ENCODE results near the gene TMPRSS5. TPM values are rescaled to one million over a fixed set of nuclear protein-coding genes. Genes with fewer than 3 reads are reported as not detected.

TMPRSS5 gene
- total RNA-seq, 2 experiments from 2014 or later = 0.81 to 1.6 TPM

GRCh38 chr11:113701491-113701890, 4.6 kb downstream of the TMPRSS5 start:
- Histone ChIP-seq H3K36me3 (ENCODE audit: insufficient read depth, low read length) (no peaks in the 10 kb centered on the region), H3K27ac (ENCODE audit: low read depth in 1 of 2, low read length in 2 of 2) (no peak overlapping the region), H3K9me3 (ENCODE audit: control insufficient read depth in 1 of 2, insufficient read depth in 1 of 2, low read length in 2 of 2) (no peaks in the 10 kb centered on the region), H3K4me3 (ENCODE audit: low read length) (no peak overlapping the region), H3K4me1 (ENCODE audit: insufficient read depth, low read length) (no peaks in the 10 kb centered on the region), H3K27me3 (ENCODE audit: control insufficient read depth in 1 of 2, insufficient read depth in 2 of 2, low read length in 2 of 2) (no peaks in the 10 kb centered on the region)
- CTCF ChIA-PET = no interaction called here
- Mint-ChIP-seq H3K4me1 (ENCODE audit: low read depth) (no peaks in the 10 kb centered on the region), H3K9me3 (no peaks in the 10 kb centered on the region), H3K4me3 (no peak overlapping the region), H3K27me3 (no peaks in the 10 kb centered on the region), H3K36me3 (ENCODE audit: low read depth) (peaks cover 6% of the 10 kb centered on the region), H3K27ac (no peak overlapping the region)
- ATAC-seq (ENCODE audit: poor library complexity) (no peak), DNase-seq (no peak)
- TF ChIP-seq, protein P1, sequence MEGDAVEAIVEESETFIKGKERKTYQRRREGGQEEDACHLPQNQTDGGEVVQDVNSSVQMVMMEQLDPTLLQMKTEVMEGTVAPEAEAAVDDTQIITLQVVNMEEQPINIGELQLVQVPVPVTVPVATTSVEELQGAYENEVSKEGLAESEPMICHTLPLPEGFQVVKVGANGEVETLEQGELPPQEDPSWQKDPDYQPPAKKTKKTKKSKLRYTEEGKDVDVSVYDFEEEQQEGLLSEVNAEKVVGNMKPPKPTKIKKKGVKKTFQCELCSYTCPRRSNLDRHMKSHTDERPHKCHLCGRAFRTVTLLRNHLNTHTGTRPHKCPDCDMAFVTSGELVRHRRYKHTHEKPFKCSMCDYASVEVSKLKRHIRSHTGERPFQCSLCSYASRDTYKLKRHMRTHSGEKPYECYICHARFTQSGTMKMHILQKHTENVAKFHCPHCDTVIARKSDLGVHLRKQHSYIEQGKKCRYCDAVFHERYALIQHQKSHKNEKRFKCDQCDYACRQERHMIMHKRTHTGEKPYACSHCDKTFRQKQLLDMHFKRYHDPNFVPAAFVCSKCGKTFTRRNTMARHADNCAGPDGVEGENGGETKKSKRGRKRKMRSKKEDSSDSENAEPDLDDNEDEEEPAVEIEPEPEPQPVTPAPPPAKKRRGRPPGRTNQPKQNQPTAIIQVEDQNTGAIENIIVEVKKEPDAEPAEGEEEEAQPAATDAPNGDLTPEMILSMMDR (IDR thresholded peaks at IDR 0.05) = no peak
- POLR2A ChIA-PET = no interaction called here
- intact Hi-C loops (cut with DNase I, micrococcal nuclease) = no loop called here

DNA sequence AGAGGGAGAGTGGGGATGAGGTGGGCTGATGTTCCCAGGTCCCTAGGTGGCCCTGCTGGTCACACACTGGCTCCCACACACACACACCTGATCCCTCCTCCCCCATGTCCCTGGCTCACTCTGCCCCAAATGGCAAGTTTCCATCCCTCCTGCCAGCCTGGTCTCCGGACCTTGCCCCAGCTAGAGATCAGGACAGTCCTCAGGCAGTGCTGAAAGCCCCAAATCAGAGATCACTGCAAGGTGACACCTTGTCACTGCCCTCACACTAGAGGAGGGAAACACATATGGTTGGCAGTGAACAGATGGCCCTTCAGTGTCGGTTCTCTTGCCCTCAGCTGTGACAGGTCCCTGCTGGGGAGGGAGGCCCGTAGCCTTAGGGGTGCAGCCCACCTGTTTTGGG, 7.6 kb downstream of the TMPRSS5 start:
- Histone ChIP-seq H3K4me3 (ENCODE audit: low read length) (no peak overlapping the region), H3K4me1 (ENCODE audit: insufficient read depth, low read length) (no peaks in the 10 kb centered on the region), H3K9me3 (ENCODE audit: control insufficient read depth in 1 of 2, insufficient read depth in 1 of 2, low read length in 2 of 2) (no peaks in the 10 kb centered on the region), H3K27ac (ENCODE audit: low read depth in 1 of 2, low read length in 2 of 2) (no peak overlapping the region), H3K27me3 (ENCODE audit: control insufficient read depth in 1 of 2, insufficient read depth in 2 of 2, low read length in 2 of 2) (no peaks in the 10 kb centered on the region), H3K36me3 (ENCODE audit: insufficient read depth, low read length) (no peaks in the 10 kb centered on the region)
- Mint-ChIP-seq H3K27ac (no peak overlapping the region), H3K4me1 (ENCODE audit: low read depth) (no peaks in the 10 kb centered on the region), H3K27me3 (no peaks in the 10 kb centered on the region), H3K4me3 (no peak overlapping the region), H3K36me3 (ENCODE audit: low read depth) (no peaks in the 10 kb centered on the region), H3K9me3 (no peaks in the 10 kb centered on the region)
- DNase-seq = no peak
- CTCF ChIA-PET = no interaction called here
- TF ChIP-seq, protein P1 (IDR thresholded peaks at IDR 0.05) = no peak
- POLR2A ChIA-PET = no interaction called here
- intact Hi-C loops (cut with DNase I, micrococcal nuclease) = no loop called here
- no peak for ATAC-seq (ENCODE audit: poor library complexity)

- no peak for DNase-seq
- Mint-ChIP-seq H3K9me3 (no peaks in the 10 kb centered on the region), H3K27me3 (no peaks in the 10 kb centered on the region), H3K4me3 (no peak overlapping the region), H3K4me1 (ENCODE audit: low read depth) (no peaks in the 10 kb centered on the region), H3K36me3 (ENCODE audit: low read depth) (no peaks in the 10 kb centered on the region), H3K27ac (no peak overlapping the region)
- Histone ChIP-seq H3K27me3 (ENCODE audit: control insufficient read depth in 1 of 2, insufficient read depth in 2 of 2, low read length in 2 of 2) (no peaks in the 10 kb centered on the region), H3K9me3 (ENCODE audit: control insufficient read depth in 1 of 2, insufficient read depth in 1 of 2, low read length in 2 of 2) (no peaks in the 10 kb centered on the region), H3K36me3 (ENCODE audit: insufficient read depth, low read length) (no peaks in the 10 kb centered on the region), H3K27ac (ENCODE audit: low read depth in 1 of 2, low read length in 2 of 2) (no peak overlapping the region), H3K4me1 (ENCODE audit: insufficient read depth, low read length) (no peaks in the 10 kb centered on the region), H3K4me3 (ENCODE audit: low read length) (no peak overlapping the region)
- ATAC-seq (ENCODE audit: poor library complexity) = no peak
- intact Hi-C loops (cut with DNase I, micrococcal nuclease) = no loop called here
- ChIA-PET CTCF (no interaction called here), POLR2A (no interaction called here)
- TF ChIP-seq, protein P1 (IDR thresholded peaks at IDR 0.05) = no peak
Measured at GRCh38 chr11:113697756-113698407, 8.2 kb downstream of the TMPRSS5 start.

Data from CD4-positive, alpha-beta T cell (primary cell).